ENCODE measurements around the gene NPAS3.

The NPAS3 gene

DNA sequence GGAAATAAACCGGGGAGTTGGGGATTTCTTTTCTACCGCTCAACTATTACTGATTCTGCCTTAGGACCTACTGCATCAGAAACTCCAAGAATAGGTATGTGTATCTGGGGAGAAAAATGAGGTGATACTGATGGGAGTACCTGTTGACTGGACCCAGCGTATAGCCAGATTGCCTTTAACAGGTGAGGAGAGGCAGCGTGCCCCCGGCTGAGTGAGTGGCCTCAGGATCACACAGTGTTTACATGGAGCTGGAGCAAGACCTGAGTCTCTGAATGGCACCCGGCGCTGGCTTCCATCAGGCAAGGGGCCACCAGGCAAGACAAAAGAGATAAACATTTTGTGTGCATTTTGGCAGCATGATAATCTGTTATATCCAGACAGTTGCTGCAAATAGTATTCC is 516.0 kb downstream of the NPAS3 start:
- no peak for DNase-seq

DNA sequence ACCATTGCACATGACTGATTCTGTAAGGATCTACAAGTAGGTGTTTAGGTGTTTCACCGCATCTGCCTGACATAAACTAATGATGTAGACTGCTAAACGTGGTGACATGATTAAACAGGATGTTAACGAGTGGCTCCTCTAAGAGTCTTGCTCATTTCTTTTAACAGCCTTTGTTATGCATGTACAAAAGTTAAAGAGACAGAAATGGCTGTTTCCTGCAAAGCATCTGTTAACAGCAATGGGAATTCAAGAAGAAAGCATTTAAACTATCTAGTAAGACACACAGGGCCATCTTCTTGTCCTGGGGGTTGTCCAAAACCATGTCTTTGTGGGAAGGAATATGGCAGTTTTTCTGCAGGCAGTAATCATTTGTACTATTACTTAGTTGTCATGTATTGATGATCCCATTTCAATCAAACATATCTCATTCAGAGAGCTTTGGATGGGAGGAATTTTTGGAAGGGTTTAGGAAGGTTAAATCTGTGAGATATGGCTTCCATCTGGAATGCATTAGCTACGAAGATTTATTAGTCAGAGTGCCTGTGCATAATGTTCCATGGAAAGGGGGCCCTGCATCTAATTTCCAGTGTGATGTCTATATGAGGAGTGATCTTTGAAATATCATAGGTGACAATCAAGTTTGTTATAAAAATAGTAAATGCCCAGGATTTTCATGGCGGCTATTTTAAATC is 517.1 kb downstream of the NPAS3 start:
- no peak for DNase-seq

DNA sequence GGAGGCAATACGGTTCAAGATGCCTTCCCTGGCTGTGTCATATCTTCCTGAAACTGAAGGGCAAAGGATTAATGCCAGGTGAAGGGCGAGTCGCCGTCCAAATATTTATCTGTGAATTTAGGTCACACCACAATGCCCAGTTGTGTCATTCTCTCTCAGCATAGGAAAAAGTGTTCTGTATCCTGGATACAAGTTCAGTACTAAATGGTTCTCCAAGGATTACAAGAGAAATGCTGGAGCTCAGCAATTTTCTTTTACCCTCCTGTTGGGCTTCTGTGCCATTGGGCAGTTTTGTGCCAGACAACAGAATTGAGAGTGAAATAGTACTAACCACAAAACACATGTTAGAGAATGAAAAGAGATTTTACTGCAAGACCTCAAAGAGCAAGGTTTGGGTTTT is 518.3 kb downstream of the NPAS3 start:
- DNase-seq = no peak

DNA sequence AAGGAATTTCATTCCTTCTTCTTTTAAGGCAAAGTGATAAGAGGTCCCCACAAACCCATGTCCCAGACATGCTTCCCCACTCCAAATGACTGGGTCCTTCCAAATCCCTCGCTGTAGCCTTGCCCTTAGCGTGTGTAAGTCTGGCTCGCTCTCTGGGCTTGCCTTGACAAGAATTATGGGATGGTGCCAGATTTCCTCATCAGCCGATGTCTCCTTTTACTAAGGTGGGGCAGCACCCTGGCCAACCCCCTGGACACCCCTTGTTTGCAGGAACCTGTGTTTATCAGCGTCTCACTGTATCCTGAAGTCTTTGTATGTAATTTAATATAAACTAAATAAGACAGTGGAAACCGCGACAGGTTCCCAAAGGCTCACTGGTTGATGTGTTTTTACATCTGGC is 518.9 kb downstream of the NPAS3 start:
- DNase-seq = no peak

DNA sequence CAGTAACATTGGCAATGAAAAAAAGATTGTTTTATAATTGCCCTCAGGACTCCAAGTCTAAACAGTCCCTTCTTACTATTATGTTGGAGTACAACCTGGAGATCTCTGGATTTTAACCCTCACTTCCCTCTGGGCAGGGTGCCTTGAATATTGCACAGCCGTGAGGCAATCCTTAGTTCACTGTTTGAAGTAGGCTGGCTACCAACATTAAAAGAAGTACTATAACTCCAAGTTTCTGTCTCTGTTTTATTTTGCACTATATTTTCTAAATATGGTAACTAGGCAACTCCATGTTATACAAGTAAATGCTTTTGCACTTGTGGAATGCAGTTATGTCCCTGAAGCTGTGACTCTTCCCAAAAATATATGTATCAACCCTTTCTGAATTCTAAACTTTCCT is 521.5 kb downstream of the NPAS3 start:
- DNase-seq = no peak

DNA sequence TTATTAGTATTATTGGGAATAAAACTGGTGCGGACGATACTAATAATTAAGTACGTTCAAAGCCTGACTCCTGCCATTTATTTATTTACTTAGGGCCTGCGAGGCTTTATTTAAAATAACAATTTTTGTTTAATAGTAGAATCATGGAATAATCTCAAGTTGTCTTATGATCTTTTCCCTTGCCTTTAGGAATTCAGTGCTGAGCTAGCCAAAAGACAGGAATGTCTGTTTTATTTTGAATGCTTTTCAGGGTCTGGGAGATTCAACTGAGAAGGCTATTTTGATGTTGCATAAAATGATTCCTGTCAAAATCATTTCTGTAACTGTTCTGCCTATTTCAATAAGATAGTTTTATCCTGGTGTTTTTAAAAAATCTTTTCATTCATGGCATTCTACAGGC is 522.4 kb downstream of the NPAS3 start:
- DNase-seq = no peak

DNA sequence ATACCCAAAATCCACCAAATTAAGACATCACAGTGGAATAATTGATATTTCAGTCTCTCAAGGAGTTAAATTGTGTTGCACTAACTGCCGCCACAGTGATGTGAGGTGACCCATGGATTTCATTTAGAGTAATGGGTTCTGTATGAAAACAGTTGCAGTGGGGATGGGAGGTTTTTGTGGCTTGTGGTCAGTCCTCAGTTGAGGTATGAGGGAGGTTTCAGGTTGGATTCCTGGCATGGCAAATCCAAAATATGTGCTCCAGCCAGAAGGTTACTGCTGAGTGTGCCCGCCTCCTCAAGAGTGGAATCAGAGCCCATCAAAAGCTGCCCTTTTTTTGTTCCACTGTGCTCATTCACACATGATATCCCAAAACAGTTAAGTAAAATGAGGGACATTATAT is 525.1 kb downstream of the NPAS3 start:
- no peak for DNase-seq

DNA sequence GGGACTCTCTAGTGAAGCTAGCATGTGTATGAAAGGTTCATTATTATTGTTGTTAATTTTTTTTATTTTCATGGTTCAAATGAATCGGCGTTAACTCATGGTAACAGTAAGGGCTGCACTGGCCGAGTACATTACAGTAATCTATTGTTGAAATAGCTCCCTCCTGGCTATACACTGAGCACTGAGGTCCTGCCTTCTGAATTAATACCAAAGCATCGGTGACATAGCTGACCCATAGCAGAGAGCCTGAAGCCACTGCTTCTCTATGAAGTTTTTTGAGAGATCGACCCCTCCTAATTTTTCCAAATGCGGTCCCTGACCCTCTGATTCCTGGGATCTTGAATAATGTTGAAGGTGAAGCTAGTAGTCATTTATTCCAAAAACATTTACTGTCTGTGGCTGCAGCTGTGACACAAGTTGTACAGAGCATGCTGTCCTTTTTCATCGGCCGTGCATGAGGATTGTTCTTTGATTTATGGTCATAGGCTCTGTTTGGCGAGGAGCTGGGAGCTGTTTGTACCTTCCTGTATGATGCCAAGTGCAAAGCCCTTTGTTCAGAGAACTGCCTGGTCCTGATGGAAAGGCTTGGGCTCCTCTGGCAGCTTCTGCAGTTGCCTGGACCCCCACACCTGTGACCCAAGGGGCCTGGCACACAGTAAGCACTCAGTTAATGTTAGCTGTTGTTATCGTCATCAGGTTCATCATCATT is 525.7 kb downstream of the NPAS3 start:
- no peak for DNase-seq

DNA sequence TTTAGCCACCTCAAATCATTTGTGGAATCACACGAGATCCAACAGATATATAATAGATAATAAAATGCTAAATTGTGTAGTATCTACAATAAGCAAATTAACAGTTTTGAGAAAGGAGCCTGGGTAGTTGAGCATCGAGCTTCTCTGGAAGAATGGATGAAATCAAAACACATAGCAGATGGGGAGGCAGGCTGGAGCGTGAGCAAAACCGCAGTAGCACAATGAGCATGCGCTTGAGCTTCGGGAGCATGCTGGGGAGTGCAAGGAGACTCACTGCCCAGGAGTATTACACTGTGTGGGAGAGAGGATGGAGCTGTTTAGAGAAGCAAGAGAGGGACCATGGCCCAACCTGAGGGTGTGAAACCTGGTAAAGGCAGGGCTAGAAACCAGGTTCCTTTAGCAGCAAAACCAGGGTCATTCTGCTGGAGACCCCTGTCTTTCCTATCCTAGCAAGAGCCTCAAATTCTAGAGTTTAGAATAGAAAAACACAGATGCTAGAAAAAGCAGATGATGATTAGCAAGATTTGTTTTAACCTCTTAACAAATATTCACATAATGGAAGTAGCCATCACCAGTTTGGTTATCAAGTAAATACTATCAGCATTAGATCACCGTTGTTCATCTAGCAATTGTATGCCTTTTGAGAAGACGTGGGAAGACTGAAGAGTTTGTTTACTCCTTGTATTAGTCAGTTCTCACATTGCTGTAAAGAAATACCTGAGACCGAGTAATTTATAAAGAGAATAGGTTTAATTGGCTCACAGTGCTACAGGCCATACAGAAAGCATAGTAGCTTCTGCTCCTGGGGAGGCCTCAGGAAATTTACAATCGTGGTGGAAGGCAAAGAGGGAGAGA is 527.4 kb downstream of the NPAS3 start:
- DNase-seq = no peak

DNA sequence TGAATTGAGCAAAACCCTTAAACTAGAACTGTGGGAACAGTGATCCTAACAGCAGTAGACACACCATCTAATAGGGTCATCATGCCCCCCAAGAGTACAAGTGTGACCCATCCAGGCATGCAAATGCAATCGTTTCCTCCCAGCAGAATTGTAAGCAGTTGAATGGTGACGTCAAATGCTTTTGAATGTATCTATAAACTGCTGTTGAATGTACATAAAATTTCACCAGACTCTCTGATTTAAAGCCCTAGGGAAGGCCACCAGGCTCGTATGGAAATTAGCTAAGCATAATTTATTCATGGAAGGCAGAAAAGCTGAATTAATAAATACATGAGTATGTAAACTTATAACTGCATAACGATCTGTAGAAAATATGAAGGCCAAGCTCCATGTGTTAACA is 529.3 kb downstream of the NPAS3 start:
- no peak for DNase-seq

DNA sequence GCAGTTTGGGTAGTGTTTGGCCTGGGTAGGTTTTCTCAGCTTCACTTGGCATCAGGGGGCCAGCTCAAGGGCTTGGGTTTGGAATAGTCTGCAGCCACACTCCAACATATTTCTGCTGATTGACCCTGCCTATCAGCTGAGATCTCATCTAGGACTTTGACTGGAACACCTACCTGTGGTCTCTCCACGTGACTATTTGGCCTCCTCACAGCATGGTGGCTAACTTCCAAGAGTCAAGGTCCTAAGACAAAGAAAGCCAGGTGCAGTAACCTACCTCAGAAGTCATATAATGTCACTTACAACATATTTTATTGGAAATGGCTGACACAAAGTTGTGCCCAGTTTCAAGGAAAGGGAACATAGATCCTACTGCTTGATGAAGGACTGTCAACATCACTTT is 531.2 kb downstream of the NPAS3 start:
- no peak for DNase-seq

DNA sequence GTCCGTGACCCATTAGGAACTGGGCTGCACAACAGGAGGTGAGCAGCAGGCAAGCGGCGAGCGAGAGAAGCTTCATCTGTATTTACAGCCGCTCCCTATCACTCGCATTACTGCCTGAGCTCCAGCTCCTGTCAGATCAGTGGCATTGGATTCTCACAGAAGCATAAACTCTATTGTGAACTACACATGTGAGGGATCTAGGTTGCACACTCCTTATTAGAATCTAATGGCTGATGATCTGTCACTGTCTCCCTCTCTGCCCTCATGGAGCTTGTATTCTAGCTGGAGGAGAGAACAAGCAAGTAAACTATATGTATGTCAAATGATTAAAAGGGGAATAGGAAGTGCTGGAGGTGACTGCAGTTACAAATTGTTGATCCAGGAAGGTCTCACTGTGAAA is 533.1 kb downstream of the NPAS3 start:
- DNase-seq = no peak

DNA sequence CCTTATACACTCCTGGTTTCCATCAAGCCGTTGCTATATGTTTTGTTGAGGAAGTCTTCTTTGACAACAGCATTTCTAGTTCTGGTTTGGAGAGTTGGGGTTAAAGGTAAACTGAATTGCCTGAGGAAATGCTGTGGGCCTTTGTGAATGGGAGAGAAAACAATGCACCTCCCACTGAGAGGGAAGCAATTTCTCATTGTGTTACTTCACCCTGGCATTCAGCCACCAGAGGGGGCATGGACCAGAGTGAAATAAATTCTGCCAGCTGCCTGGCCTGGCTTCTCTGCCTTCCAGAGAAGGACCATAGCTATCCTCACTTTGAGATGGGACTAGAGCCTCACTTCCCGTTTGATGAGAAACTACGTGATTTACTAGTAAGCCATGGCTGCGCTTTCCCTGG is 536.9 kb downstream of the NPAS3 start:
- DNase-seq = no peak

DNA sequence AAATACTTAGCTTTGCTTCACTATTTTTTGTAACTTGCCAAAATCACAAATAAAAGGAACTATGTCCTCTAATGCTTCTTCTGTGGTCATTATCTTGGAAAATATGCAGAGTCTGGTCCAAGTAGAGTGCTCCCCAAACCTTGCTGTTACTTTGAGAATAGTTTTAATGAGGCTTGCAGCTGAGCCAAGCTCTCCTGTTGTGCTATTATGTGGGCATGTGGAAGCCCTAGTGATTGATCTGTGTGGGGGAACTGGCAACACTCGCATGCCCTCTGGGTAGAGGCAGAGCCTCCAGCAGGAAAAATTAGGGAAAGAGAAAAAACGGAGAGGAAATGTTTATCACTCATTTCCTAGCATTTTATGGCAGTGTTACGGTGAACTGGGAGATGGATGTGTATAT is 539.1 kb downstream of the NPAS3 start:
- DNase-seq = no peak

DNA sequence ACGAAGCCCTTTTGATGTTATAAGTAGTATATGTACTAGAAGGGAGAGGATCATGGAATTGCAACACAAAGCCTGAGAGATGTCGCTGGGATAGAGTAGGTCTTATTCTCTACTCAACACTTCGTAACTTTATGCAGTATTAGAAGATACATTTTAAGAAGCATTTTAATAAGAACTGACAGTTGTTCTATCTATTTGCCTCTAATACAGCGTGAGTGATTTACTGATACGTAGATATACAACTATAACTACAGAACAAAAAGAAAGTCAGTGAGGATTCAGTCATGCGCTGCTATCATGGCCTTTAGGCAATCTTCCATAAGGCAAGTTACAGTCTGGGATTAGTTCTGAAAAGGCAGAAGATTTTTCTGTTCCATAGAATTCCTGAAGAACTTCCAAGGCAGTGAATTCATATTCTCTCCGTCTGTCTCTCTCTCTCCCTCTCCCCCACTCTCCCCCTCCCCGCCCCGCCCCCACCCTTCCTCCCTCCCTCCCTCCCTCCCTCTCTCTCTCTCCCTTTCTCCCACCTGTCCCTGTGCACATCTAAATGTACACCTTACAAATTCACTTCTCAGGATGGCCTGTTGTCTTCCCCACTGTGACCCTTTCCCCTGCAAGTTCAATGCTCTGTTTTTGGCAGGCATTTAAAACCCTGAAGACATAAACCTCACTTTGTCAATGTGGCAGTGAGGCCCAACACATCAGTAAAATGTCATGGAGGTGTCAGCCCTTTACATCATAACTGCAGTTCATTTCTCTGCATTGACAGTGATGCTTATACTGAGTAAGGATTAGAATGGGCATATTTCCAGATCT is 541.6 kb downstream of the NPAS3 start:
- DNase-seq = no peak

DNA sequence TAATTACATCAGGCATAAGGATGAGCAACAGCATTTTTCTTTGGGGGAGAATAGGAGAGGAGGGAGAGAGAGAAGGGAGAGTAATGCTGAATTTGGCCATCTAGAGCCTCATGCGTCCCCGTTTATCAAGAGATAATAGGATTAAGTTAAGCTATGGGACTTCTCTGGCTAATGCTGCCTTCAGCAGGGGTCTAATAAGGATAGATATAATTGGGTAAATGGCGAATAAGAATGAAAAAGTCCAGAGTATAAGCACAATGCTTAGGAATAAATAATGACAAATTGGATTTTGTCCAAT is 542.2 kb downstream of the NPAS3 start:
- DNase-seq = no peak

DNA sequence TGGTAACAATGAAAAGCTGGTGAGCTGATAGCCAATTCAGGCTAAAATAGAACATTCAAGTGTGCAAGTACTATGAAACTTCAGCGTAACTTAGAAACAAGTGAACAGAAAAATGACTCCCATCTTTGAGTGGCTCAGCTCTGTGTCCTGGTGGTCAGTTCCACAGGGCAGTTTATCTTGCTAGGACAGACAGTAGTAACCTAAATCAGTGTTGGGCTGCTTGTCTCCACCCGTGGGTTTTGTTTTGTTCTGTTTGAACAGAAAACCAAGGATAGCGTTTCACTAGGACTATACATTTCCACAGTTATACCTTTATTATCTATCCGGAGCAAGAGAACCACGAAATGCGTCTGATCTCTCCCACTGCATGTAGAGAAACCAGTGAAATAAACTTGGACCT is 544.4 kb downstream of the NPAS3 start:
- DNase-seq = no peak

DNA sequence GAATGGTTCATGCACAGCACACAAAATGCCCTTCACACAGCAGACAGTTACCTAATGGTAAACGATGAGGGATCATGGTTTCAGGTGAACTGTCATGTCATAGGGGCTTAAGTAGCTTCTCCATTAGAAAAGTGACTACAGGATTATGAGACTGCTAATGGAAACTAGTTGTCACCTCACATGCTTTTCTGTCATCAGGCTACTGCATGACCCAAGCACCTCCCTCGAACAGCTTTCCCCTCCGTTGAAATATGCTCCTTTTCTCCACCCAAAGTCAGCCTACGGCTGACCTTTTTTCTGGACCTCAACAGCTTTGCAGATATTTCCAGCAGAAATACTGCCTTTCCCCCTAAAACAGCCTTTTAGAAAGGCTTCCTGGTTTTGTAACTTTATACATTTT is 544.9 kb downstream of the NPAS3 start:
- no peak for DNase-seq

DNA sequence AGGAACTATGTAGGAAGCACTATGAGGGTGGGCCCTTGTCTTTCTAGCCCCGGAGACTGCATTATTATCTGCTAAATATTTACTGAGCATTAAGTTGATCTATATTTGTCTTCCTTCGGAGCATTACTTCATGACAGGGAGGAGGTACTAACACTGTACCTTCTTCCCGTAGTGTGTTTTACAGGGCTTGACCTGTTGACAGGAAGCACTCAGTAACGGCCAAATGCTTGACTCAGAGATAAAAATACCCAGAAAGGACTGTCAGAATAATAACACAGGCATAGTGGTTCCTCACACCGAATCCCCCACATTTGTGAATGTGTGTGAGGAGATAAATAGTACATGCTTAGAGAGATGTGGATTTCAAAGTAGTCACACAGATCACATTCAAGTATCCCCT is 545.6 kb downstream of the NPAS3 start:
- no peak for DNase-seq

DNA sequence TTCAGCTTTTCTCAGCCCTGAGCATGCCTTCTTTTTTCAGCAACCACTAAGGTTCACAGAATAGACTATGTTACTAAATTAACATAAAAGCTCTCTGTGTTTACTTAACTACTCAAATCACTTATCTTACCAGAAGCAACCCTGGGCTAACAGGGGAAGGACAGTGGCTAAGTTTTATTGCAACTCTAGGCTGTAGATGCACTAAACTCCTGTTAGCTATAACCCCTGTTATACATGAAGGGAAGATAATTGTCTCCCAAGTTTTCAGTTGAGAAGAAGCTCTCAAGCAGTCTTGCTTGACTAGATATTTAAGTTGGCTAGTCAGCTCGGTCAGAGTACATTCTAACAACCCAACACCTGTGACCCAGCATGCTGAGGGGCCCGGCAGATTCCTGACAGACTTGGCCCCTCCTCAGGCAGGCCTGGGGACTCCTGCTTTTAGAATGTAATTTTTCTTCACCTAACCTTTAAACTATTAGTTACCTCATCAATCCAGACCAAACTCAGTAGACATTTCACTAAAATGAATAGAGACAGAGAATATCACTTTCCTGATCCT is 547.7 kb downstream of the NPAS3 start:
- no peak for DNase-seq

DNA sequence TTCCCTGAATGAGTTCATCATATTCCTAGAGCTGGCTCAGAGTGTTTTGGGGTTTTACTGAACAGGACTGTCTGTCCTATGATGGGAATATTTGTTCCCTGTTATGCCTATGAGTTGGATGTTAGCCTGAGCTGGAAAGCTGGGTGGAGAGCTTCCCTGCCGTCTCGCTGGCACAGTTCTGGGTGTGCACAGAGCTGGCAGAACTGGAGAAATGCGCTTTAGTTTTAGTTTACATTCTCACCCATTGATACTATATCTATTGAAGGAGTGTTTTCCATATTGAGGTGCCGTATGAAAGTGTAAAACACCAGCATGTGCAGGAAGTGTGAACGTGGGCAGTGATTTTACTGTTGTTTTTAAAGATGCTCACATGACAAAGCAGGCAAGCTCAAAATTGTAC is 549.9 kb downstream of the NPAS3 start:
- no peak for DNase-seq

DNA sequence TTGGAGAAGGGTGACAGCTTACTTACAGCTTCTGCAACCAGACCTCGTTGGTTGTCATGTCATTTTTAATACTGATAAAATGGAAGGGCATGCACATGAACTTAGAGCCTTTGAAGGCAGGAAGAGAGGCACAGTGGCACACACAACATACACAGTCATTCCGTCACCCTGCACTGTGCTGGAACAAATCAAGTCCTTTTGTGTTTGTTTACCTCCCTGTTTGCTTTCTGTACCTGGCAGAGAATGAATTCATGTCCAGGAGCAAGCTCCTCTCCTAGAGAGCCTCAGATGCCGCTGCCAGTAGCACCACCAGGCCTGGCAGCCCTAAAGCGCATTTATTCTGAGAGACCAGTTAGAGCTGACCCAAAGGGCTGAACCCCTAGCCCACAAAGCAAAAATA is 551.9 kb downstream of the NPAS3 start:
- DNase-seq = no peak

DNA sequence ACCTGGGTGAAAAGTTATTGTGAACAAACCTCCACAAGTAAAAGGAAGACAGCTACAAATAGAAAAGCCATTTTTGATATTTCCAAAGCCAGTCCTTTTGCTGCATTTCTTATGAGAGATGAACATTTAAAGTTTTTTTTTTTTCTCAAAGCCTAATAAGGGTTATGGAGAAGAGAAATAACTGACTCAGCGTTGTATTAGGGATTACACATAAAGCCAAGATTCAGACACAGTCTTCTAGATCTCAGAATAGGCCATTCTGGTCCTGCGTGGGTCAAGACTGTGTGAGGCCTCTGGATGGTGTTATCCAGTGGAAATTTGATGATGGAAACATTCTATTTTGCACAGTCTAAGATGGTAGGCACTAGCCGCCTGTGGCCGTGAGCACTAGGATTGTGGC is 552.4 kb downstream of the NPAS3 start:
- DNase-seq = no peak
